ENCODE measurements around the gene EMC8.

DNA sequence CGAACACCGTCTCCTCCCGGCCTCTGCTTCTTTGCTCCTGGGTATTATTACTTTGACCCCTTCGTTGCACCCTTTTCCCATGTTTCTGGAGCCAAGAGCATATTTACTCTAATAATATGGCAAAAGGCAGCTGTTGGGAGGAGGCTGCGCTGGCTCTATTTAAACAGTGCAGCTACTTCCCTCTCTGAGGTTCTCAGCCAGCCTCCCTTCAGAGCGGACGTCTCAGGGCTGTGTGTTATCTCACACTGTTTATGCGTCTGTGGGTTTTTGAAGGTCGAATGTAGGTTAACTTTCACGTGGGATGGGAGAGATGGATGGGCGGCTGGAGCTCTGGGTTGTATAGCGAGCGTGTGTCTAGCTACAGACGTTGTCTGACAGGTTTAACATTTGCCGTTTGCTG lies 45.4 kb upstream of the EMC8 start:
- TF ChIP-seq POLR2A (IDR thresholded peaks at IDR 0.05) = no peak
- TF ChIP-seq, protein P1, sequence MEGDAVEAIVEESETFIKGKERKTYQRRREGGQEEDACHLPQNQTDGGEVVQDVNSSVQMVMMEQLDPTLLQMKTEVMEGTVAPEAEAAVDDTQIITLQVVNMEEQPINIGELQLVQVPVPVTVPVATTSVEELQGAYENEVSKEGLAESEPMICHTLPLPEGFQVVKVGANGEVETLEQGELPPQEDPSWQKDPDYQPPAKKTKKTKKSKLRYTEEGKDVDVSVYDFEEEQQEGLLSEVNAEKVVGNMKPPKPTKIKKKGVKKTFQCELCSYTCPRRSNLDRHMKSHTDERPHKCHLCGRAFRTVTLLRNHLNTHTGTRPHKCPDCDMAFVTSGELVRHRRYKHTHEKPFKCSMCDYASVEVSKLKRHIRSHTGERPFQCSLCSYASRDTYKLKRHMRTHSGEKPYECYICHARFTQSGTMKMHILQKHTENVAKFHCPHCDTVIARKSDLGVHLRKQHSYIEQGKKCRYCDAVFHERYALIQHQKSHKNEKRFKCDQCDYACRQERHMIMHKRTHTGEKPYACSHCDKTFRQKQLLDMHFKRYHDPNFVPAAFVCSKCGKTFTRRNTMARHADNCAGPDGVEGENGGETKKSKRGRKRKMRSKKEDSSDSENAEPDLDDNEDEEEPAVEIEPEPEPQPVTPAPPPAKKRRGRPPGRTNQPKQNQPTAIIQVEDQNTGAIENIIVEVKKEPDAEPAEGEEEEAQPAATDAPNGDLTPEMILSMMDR (IDR thresholded peaks at IDR 0.05) = no peak

Data from right lobe of liver (tissue), 4 donors.